ENCODE measurements around the gene SPPL3.

SPPL3 gene

GRCh38 chr12:120872487-120872886 lies 31.7 kb downstream of the SPPL3 start:
- no peak for DNase-seq

GRCh38 chr12:120870415-120870814 lies 33.7 kb downstream of the SPPL3 start:
- no peak for DNase-seq

- no peak for DNase-seq
Observed at GRCh38 chr12:120869376-120869775, 34.8 kb downstream of the SPPL3 start.

- peak; percentile 81 for DNase-seq
Observed at GRCh38 chr12:120866108-120866507, 38.0 kb downstream of the SPPL3 start.

- no peak for DNase-seq
Observed at GRCh38 chr12:120865098-120865497, 39.1 kb downstream of the SPPL3 start.

GRCh38 chr12:120862664-120863063 lies 41.5 kb downstream of the SPPL3 start:
- no peak for DNase-seq

GRCh38 chr12:120861074-120861795 lies 42.9 kb downstream of the SPPL3 start:
- no peak for DNase-seq

- DNase-seq: no peak
Observed at GRCh38 chr12:120858306-120859088, 45.7 kb downstream of the SPPL3 start.

- DNase-seq: no peak
Observed at GRCh38 chr12:120856980-120857379, 47.2 kb downstream of the SPPL3 start.

GRCh38 chr12:120855823-120856588 lies 48.2 kb downstream of the SPPL3 start:
- DNase-seq: no peak

- DNase-seq: no peak
Observed at GRCh38 chr12:120854804-120855203, 49.4 kb downstream of the SPPL3 start.

- no peak for DNase-seq
Observed at GRCh38 chr12:120853188-120853587, 51.0 kb downstream of the SPPL3 start.

- no peak for DNase-seq
Observed at GRCh38 chr12:120851944-120852343, 52.2 kb downstream of the SPPL3 start.

GRCh38 chr12:120851444-120851843 lies 52.7 kb downstream of the SPPL3 start:
- no peak for DNase-seq

GRCh38 chr12:120849765-120850164 lies 54.4 kb downstream of the SPPL3 start:
- peak; percentile 45 for DNase-seq

- DNase-seq: no peak
Observed at GRCh38 chr12:120847814-120848213, 56.3 kb downstream of the SPPL3 start.

- no peak for DNase-seq
Observed at GRCh38 chr12:120847392-120847791, 56.8 kb downstream of the SPPL3 start.

- no peak for DNase-seq
Observed at GRCh38 chr12:120846721-120847120, 57.4 kb downstream of the SPPL3 start.

- DNase-seq: no peak
Observed at GRCh38 chr12:120845696-120846095, 58.5 kb downstream of the SPPL3 start.

- DNase-seq: no peak
Observed at GRCh38 chr12:120844768-120845449, 59.2 kb downstream of the SPPL3 start.

GRCh38 chr12:120844297-120844696 lies 59.9 kb downstream of the SPPL3 start:
- DNase-seq: no peak

GRCh38 chr12:120843472-120843871 lies 60.7 kb downstream of the SPPL3 start:
- DNase-seq: no peak

GRCh38 chr12:120842595-120842994 lies 61.6 kb downstream of the SPPL3 start:
- DNase-seq: no peak
